HG02970 (cell line): ENCODE data around the gene ZNF512B.
"Not testable (repeated sequence)": the region's sequence is repeated elsewhere in the genome, so short reads cannot be mapped to it uniquely, and the experiment has no call there.

ENCODE experiments used
- ATAC-seq: cut with Tn5 transposase; IDR thresholded peaks from one replicate; pipeline ENCODE4 v1.9.1; 2021; ENCODE audit warnings: mild to moderate bottlenecking, moderate library complexity, moderate number of reproducible peaks; ENCODE audit not compliant: unreplicated experiment, low FRiP score

The ZNF512B gene

GRCh38 chr20:63978319-63979228, 8.8 kb upstream of the ZNF512B start:
- no peak for ATAC-seq

- ATAC-seq = no peak
Observed at GRCh38 chr20:63977739-63978276, 8.1 kb upstream of the ZNF512B start.

- ATAC-seq = no peak
Observed at GRCh38 chr20:63976980-63977738, 7.4 kb upstream of the ZNF512B start.

GRCh38 chr20:63976511-63976910, 6.8 kb upstream of the ZNF512B start:
- not testable (repeated sequence) for ATAC-seq

GRCh38 chr20:63974402-63975200, 4.9 kb upstream of the ZNF512B start:
- ATAC-seq = no peak

- peak; percentile 37 for ATAC-seq
Observed at GRCh38 chr20:63973636-63974401, 4.1 kb upstream of the ZNF512B start.

GRCh38 chr20:63973160-63973479, 3.4 kb upstream of the ZNF512B start:
- ATAC-seq = no peak

- ATAC-seq = no peak
Observed at GRCh38 chr20:63972312-63973159, 2.8 kb upstream of the ZNF512B start.

- not testable (repeated sequence) for ATAC-seq
Observed at GRCh38 chr20:63971960-63972311, 2.2 kb upstream of the ZNF512B start.

- no peak for ATAC-seq
Observed at GRCh38 chr20:63970714-63971431, 1.1 kb upstream of the ZNF512B start.

GRCh38 chr20:63968928-63969760, 586 bp downstream of the ZNF512B start:
- ATAC-seq = no peak

- no peak for ATAC-seq
Observed at GRCh38 chr20:63968136-63968927, 1.4 kb downstream of the ZNF512B start.

- no peak for ATAC-seq
Observed at GRCh38 chr20:63967330-63968135, 2.2 kb downstream of the ZNF512B start.

GRCh38 chr20:63966944-63967322, 2.8 kb downstream of the ZNF512B start:
- no peak for ATAC-seq

- ATAC-seq = no peak
Observed at GRCh38 chr20:63966172-63966943, 3.4 kb downstream of the ZNF512B start.
